GM12878 (cell line): Measurements from ENCODE around the gene CREB5. TPM values are rescaled to one million over a fixed set of nuclear protein-coding genes. Genes with fewer than 3 reads are reported as not detected.

ENCODE experiments used
- ATAC-seq: fragments of 200-7000 bp; cut with Tn5 transposase; 3 replicates; pipeline ENCODE4 v1.9.1; 2020; ENCODE audit warnings: mild to moderate bottlenecking, moderate library complexity
- BruUV-seq: library from RNA; stranded (reverse); fragments of 400-500 nt; replicated peaks from 2 replicates; lab custom pipeline; 2021; lab: Mats Ljungman, UMichigan
- CTCF ChIA-PET: fragments of 300-600 bp; sonication (Branson Sonifier 250); formaldehyde crosslinking; extraction: SDS; loops from one replicate; lab custom pipeline; 2021; ENCODE audit warnings: inconsistent platforms; lab: Yijun Ruan, JAX
- POLR2A ChIA-PET: fragments of 350-600 bp; formaldehyde crosslinking; extraction: SDS; loops from one replicate; lab custom pipeline; 2021; ENCODE audit warnings: inconsistent platforms; lab: Charles Lee
- RAD21 ChIA-PET: fragments of 300-600 bp; sonication (Branson Sonifier 250); formaldehyde crosslinking; loops from one replicate; lab custom pipeline; 2023; ENCODE audit warnings: antibody characterized with exemption; ENCODE audit not compliant: unreplicated experiment; lab: Charles Lee
- SMC1A ChIA-PET: fragments of 300-600 bp; sonication (Branson Sonifier 250); formaldehyde crosslinking; loops from one replicate; lab custom pipeline; 2023; ENCODE audit not compliant: unreplicated experiment, uncharacterized antibody; lab: Charles Lee
- DNase-seq: peaks from one replicate; pipeline ENCODE4 v3.0.0-alpha.2; 2011; ENCODE audit warnings: low read depth, low spot score
- FAIRE-seq: peaks from 3 replicates; lab custom pipeline; 2011; peaks lifted over from hg19 to GRCh38; lab: Jason Lieb, UNC
- H2AFZ ChIP-seq: 2 replicates; pipeline ENCODE4 v1.6.0; 2011; ENCODE audit warnings: low read depth, low read length, control low read depth; ENCODE audit not compliant: control insufficient read depth
- H3K27ac ChIP-seq: 2 replicates; pipeline ENCODE4 v1.5.1; 2011; ENCODE audit warnings: control low read depth; ENCODE audit not compliant: control insufficient read depth, insufficient read depth
- H3K27me3 ChIP-seq, 2 experiments: replicated peaks in 1 of 2; 2 replicates each; pipeline versions ENCODE4 v1.6.0 to v1.6.1; 2011; ENCODE audit warnings: low read length in 1 of 2; ENCODE audit not compliant: control insufficient read depth in 2 of 2, insufficient read depth in 2 of 2
- H3K36me3 ChIP-seq, 2 experiments: 2 replicates each; pipeline ENCODE4 v1.5.1; 2011; ENCODE audit warnings: low read length in 1 of 2; ENCODE audit not compliant: control insufficient read depth in 2 of 2, insufficient read depth in 2 of 2
- H3K4me1 ChIP-seq: 2 replicates; pipeline ENCODE4 v1.6.1; 2011; ENCODE audit warnings: mild to moderate bottlenecking, low read length, moderate library complexity, mixed read lengths; ENCODE audit not compliant: control insufficient read depth, insufficient read depth
- H3K4me2 ChIP-seq: 2 replicates; pipeline ENCODE4 v1.6.0; 2011; ENCODE audit warnings: control low read depth; ENCODE audit not compliant: control insufficient read depth, insufficient read depth
- H3K4me3 ChIP-seq: fragments of 200-600 bp; sonication (generic); 2 replicates; pipeline ENCODE4 v1.5.1; 2016
- H3K79me2 ChIP-seq: 2 replicates; pipeline ENCODE4 v1.6.0; 2011; ENCODE audit warnings: low read length; ENCODE audit not compliant: control insufficient read depth, insufficient read depth
- H3K9ac ChIP-seq: 2 replicates; pipeline ENCODE4 v1.8.0; 2011; ENCODE audit warnings: low read length, control low read depth, mixed read lengths; ENCODE audit not compliant: control insufficient read depth, insufficient read depth
- H3K9me3 ChIP-seq: replicated peaks from 3 replicates; pipeline ENCODE4 v1.5.1; 2011; ENCODE audit warnings: mild to moderate bottlenecking, low read length; ENCODE audit not compliant: control insufficient read depth, insufficient read depth
- H4K20me1 ChIP-seq: 2 replicates; pipeline ENCODE4 v1.6.0; 2011; ENCODE audit not compliant: control insufficient read depth, insufficient read depth
- BHLHE40 ChIP-seq, 2 experiments: fragments of 450-650 bp in 1 of 2; IDR thresholded peaks; 2 replicates each; pipeline ENCODE4 v1.6.1; 2011 to 2017; ENCODE audit warnings: low read depth in 2 of 2, borderline replicate concordance in 1 of 2, improper control_type of control experiment in 1 of 2, low read length in 1 of 2, mild to moderate bottlenecking in 1 of 2
- CBFB ChIP-seq: IDR thresholded peaks from 2 replicates; pipeline ENCODE4 v1.6.1; 2016; ENCODE audit warnings: antibody characterized with exemption, low read depth
- CHD2 ChIP-seq: IDR thresholded peaks from 2 replicates; pipeline ENCODE4 v1.6.1; 2011; ENCODE audit warnings: low read depth, low read length, improper control_type of control experiment, borderline replicate concordance
- FOXK2 ChIP-seq: fragments of 450-650 bp; IDR thresholded peaks from 2 replicates; pipeline ENCODE4 v1.6.1; 2017; ENCODE audit warnings: mild to moderate bottlenecking, moderate library complexity
- HDGF ChIP-seq: fragments of 450-650 bp; IDR thresholded peaks from 2 replicates; pipeline ENCODE4 v1.6.1; 2016; ENCODE audit warnings: antibody characterized with exemption
- KAT2A ChIP-seq: conservative IDR thresholded peaks from 2 replicates; pipeline ENCODE4 v1.6.1; 2011; ENCODE audit warnings: low read depth, low read length; ENCODE audit not compliant: control insufficient read depth
- KLF5 ChIP-seq: fragments of 450-650 bp; IDR thresholded peaks from 2 replicates; pipeline ENCODE4 v1.6.1; 2014; ENCODE audit warnings: mild to moderate bottlenecking; ENCODE audit not compliant: partially characterized antibody
- MEF2B ChIP-seq: fragments of 450-650 bp; IDR thresholded peaks from 2 replicates; pipeline ENCODE4 v1.6.1; 2018; ENCODE audit warnings: mild to moderate bottlenecking, moderate library complexity; ENCODE audit not compliant: partially characterized antibody, poor library complexity, severe bottlenecking
- RAD51 ChIP-seq: fragments of 450-650 bp; IDR thresholded peaks from 2 replicates; pipeline ENCODE4 v1.6.1; 2016; ENCODE audit warnings: moderate library complexity, mild to moderate bottlenecking, inconsistent platforms
- RB1 ChIP-seq: fragments of 450-650 bp; formaldehyde crosslinking; IDR thresholded peaks from 2 replicates; pipeline ENCODE4 v1.6.1; 2017; ENCODE audit warnings: mild to moderate bottlenecking, borderline replicate concordance
- RFX5 ChIP-seq: IDR thresholded peaks from 2 replicates; pipeline ENCODE4 v1.6.1; 2011; ENCODE audit warnings: low read depth, low read length, improper control_type of control experiment
- RUNX3 ChIP-seq: IDR thresholded peaks from 2 replicates; pipeline ENCODE4 v1.6.1; 2012; ENCODE audit warnings: low read length, inconsistent platforms
- WRNIP1 ChIP-seq: IDR thresholded peaks from 2 replicates; pipeline ENCODE4 v1.6.1; 2011; ENCODE audit warnings: low read depth, low read length, improper control_type of control experiment, borderline replicate concordance
- in situ Hi-C: fragments of 300-500 bp; cut with MboI; formaldehyde crosslinking; loops from 9 replicates; pipeline ENCODE4 v1.14.3; 2018; ENCODE audit warnings: mixed read lengths
- intact Hi-C: fragments of 100-400 bp; cut with micrococcal nuclease; formaldehyde crosslinking; loops from one replicate; pipeline ENCODE4 v1.14.2; 2022; ENCODE audit not compliant: unreplicated experiment
- polyA plus RNA-seq, 11 experiments: library from polyadenylated mRNA; depleted of rRNA in 4 of 11; unstranded in 6 of 11; stranded (reverse) in 5 of 11; fragments of >200 nt; fragmentation: Nextera tagmentation in 4 of 11; fragmentation: Illumina TruSeq in 1 of 11; extraction: Ambion mirVana in 4 of 11; extraction: Trizol in 1 of 11; gene quantifications; 1 replicate in 1 of 11; 2 replicates in 10 of 11; pipeline versions ENCODE4 v1.2.1 to v1.2.3, GENCODE V29; 2011 to 2016; ENCODE audit warnings: inconsistent platforms in 2 of 11, missing spikeins in 2 of 11, low read depth in 1 of 11
- total RNA-seq, 4 experiments: library from RNA; depleted of rRNA in 3 of 4; stranded (reverse); fragments of >200 nt in 3 of 4; fragmentation: Illumina TruSeq in 1 of 4; extraction: Trizol in 1 of 4; gene quantifications; 2 replicates each; pipeline versions ENCODE4 v1.2.1 to v1.2.3, GENCODE V29; 2013 to 2021
- TF ChIP-seq, protein P1 (sequence below), 3 experiments: IDR thresholded peaks in 2 of 3; conservative IDR thresholded peaks in 1 of 3; 2 replicates each; pipeline ENCODE4 v1.5.1; 2011; ENCODE audit warnings: low read depth in 3 of 3, low read length in 3 of 3, mild to moderate bottlenecking in 3 of 3, control low read depth in 2 of 3, moderate library complexity in 2 of 3, inconsistent platforms in 1 of 3, mixed read lengths in 1 of 3; ENCODE audit not compliant: control insufficient read depth in 2 of 3, insufficient read depth in 1 of 3; ENCODE audit errors: extremely low read depth in 1 of 3
- TF ChIP-seq, protein P2 (sequence below): fragments of 450-650 bp; IDR thresholded peaks from 2 replicates; pipeline ENCODE4 v1.6.1; 2016; ENCODE audit warnings: mild to moderate bottlenecking
- TF ChIP-seq, protein P3 (sequence below): fragments of 450-650 bp; formaldehyde crosslinking; IDR thresholded peaks from 2 replicates; pipeline ENCODE4 v1.4.0; 2022; ENCODE audit warnings: mild to moderate bottlenecking, moderate library complexity
- TF ChIP-seq, protein P4 (sequence below): IDR thresholded peaks from 2 replicates; pipeline ENCODE4 v1.6.1; 2011; ENCODE audit warnings: low read depth, low read length, improper control_type of control experiment, borderline replicate concordance

CREB5 gene
- total and polyA plus RNA-seq, 10 of the 15 experiments (the other 5 are each of a cell fraction or from before 2014, with no cell fraction given) = 12.9 to 74.1 (median 53.0) TPM

DNA sequence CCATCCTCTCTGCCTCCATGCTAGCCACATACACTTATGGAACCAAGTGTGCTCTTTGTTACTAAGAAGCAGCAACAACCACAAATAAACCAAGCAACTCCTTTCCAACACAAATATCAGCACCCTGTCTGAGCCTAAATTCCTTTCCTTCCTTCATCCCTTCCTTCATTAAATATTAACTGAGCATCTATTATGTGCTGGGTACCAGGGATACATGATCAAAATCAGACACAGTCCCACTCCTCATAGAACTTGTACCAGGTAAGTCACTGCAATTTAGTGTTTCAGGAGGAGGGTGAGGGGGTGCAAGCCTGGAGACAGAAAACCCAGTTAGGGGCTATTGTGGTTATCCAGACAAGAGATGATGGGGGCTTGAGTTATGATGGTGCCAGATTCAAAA is 10.8 kb downstream of the CREB5 start:
- SMC1A ChIA-PET = interaction anchor here (0.7 to 1.3 kb wide), 3 partner anchors 11 to 101 kb away, joined by 3 read pairs; no protein-coding TSS in a partner anchor
- CTCF ChIA-PET = interaction anchor here (1.5 kb wide), 1 partner anchor 9 kb away, joined by 7 read pairs; no protein-coding TSS in a partner anchor
- H3K4me3 ChIP-seq = no peak overlapping the region
- no TSS peak for BruUV-seq
- ATAC-seq (no peak), FAIRE-seq (no peak), DNase-seq (no peak)
- RAD21 ChIA-PET = no interaction called here
- no peaks in the 10 kb centered on the region for H3K36me3 ChIP-seq
- POLR2A ChIA-PET = no interaction called here
- H2AFZ ChIP-seq = no peak overlapping the region
- no peaks in the 10 kb centered on the region for H3K4me1 ChIP-seq
- H3K4me2 ChIP-seq = no peak overlapping the region
- in situ Hi-C loops = no loop called here
- H3K9ac ChIP-seq = no peak overlapping the region
- no peaks in the 10 kb centered on the region for H3K79me2 ChIP-seq
- H4K20me1 ChIP-seq = no peaks in the 10 kb centered on the region
- no peak overlapping the region for H3K27ac ChIP-seq
- H3K9me3 ChIP-seq = no peaks in the 10 kb centered on the region
- H3K27me3 ChIP-seq = no peaks in the 10 kb centered on the region
- intact Hi-C loops = no loop called here
- TF ChIP-seq MEF2B (no peak), FOXK2 (no peak), KLF5 (no peak), CHD2 (no peak), WRNIP1 (no peak), BHLHE40 (IDR thresholded peaks at IDR 0.05; ENCODE audit: borderline replicate concordance in 1 of 2, low read depth in 2 of 2, low read length in 1 of 2) (no peak), KAT2A (no peak), RAD51 (no peak), CBFB (no peak), RFX5 (no peak), RUNX3 (no peak), RB1 (no peak), HDGF (no peak)
- TF ChIP-seq, protein P1, sequence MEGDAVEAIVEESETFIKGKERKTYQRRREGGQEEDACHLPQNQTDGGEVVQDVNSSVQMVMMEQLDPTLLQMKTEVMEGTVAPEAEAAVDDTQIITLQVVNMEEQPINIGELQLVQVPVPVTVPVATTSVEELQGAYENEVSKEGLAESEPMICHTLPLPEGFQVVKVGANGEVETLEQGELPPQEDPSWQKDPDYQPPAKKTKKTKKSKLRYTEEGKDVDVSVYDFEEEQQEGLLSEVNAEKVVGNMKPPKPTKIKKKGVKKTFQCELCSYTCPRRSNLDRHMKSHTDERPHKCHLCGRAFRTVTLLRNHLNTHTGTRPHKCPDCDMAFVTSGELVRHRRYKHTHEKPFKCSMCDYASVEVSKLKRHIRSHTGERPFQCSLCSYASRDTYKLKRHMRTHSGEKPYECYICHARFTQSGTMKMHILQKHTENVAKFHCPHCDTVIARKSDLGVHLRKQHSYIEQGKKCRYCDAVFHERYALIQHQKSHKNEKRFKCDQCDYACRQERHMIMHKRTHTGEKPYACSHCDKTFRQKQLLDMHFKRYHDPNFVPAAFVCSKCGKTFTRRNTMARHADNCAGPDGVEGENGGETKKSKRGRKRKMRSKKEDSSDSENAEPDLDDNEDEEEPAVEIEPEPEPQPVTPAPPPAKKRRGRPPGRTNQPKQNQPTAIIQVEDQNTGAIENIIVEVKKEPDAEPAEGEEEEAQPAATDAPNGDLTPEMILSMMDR (IDR thresholded peaks at IDR 0.05 in 2 of 3, conservative IDR thresholded peaks at IDR 0.05 in 1 of 3; ENCODE audit: control insufficient read depth in 2 of 3, extremely low read depth in 1 of 3, insufficient read depth in 1 of 3, low read depth in 3 of 3, low read length in 3 of 3) = no peak
- TF ChIP-seq, protein P2, sequence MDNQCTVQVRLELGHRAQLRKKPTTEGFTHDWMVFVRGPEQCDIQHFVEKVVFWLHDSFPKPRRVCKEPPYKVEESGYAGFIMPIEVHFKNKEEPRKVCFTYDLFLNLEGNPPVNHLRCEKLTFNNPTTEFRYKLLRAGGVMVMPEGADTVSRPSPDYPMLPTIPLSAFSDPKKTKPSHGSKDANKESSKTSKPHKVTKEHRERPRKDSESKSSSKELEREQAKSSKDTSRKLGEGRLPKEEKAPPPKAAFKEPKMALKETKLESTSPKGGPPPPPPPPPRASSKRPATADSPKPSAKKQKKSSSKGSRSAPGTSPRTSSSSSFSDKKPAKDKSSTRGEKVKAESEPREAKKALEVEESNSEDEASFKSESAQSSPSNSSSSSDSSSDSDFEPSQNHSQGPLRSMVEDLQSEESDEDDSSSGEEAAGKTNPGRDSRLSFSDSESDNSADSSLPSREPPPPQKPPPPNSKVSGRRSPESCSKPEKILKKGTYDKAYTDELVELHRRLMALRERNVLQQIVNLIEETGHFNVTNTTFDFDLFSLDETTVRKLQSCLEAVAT = no peak
- TF ChIP-seq, protein P3, sequence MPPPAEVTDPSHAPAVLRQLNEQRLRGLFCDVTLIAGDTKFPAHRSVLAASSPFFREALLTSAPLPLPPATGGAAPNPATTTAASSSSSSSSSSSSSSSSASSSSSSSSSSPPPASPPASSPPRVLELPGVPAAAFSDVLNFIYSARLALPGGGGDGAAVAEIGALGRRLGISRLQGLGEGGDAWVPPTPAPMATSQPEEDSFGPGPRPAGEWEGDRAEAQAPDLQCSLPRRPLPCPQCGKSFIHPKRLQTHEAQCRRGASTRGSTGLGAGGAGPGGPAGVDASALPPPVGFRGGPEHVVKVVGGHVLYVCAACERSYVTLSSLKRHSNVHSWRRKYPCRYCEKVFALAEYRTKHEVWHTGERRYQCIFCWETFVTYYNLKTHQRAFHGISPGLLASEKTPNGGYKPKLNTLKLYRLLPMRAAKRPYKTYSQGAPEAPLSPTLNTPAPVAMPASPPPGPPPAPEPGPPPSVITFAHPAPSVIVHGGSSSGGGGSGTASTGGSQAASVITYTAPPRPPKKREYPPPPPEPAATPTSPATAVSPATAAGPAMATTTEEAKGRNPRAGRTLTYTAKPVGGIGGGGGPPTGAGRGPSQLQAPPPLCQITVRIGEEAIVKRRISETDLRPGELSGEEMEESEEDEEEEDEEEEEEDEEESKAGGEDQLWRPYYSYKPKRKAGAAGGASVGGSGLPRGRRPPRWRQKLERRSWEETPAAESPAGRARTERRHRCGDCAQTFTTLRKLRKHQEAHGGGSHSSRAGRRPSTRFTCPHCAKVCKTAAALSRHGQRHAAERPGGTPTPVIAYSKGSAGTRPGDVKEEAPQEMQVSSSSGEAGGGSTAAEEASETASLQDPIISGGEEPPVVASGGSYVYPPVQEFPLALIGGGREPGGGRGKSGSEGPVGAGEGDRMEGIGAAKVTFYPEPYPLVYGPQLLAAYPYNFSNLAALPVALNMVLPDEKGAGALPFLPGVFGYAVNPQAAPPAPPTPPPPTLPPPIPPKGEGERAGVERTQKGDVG (CRISPR knock-in tag) = no peak
- TF ChIP-seq, protein P4, sequence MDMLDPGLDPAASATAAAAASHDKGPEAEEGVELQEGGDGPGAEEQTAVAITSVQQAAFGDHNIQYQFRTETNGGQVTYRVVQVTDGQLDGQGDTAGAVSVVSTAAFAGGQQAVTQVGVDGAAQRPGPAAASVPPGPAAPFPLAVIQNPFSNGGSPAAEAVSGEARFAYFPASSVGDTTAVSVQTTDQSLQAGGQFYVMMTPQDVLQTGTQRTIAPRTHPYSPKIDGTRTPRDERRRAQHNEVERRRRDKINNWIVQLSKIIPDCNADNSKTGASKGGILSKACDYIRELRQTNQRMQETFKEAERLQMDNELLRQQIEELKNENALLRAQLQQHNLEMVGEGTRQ = no peak
- TF ChIP-seq, all 136 proteins: peak for 0
